GM18519 (cell line): Measurements from ENCODE around the gene SMIM9.
"Not testable (repeated sequence)": the region's sequence is repeated elsewhere in the genome, so short reads cannot be mapped to it uniquely, and the experiment has no call there.

Experiments
- ATAC-seq: cut with Tn5 transposase; IDR thresholded peaks from one replicate; pipeline ENCODE4 v1.9.1; 2021; ENCODE audit warnings: mild to moderate bottlenecking, moderate library complexity; ENCODE audit not compliant: unreplicated experiment, low FRiP score

SMIM9 gene

GRCh38 chrX:154816326-154816898 lies 18.1 kb downstream of the SMIM9 start:
- not testable (repeated sequence) for ATAC-seq

- no peak for ATAC-seq
These were observed 19.1 kb downstream of the SMIM9 start for GRCh38 chrX:154815274-154815818.

GRCh38 chrX:154813801-154814200 lies 20.7 kb downstream of the SMIM9 start:
- no peak for ATAC-seq

DNA sequence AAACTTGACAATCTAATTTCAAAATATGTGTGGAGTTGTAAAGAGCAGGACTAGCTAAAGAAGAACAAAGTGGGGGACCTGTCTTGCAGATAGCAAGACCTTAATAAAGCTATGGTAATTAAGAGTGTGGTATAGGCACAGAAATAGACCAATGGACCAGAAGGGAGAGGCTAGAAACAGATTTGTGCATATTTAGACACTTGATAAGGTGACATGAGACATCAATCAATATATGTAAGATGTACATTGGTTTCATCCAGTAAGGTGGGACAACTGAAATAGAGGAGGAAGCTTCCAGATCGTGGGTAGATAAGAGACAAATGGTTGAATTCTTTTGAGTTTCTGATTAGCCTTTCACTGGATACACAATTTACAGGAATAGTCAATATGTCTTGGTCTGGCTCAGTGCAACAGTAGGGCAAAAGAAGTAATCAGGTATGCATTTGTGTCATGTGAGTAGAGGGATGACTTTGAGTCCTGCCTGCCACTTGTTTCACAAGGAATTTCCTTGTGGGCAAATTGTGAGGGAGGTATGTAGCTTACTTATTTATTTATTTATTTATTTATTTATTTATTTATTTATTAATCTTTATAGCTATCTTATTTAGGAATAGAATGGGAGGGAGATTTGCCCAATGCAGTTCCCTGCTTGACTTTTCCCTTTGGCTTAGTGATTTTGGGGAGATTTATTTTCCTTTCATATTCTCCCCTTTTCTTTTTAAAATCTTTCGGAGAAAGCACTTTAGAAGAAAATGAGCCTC lies 21.9 kb downstream of the SMIM9 start:
- ATAC-seq: no peak

- no peak for ATAC-seq
These were observed 24.4 kb downstream of the SMIM9 start for GRCh38 chrX:154809939-154810665.

DNA sequence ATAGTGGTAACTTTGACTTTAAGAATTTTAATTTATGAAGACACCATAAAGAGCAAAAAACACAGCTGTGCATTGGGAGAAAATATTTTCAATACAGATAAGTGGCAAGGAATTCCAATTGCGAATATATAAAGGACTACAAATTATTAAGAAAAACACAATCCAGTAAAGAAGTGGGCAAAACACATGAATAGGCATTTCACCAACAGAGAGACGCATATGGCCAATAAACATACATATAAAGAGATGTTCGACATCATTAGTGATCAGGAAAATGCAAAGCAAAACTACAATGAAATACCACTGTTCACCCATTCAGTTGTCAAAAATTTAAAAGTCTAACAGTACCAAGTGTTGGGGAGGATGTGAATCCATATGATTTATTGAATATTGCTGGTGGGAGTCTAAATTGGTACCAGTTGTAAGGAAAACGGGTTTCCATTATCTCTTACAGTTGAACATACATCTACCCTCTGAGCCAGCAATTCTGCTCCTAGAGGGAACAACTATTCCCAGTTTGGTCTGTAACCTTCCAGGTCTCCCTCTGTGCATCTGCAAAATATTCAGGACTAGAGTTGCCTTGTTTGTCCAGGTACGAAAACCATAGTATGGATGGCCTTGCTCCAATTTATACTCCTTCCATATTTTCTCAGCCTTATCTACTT lies 27.5 kb downstream of the SMIM9 start:
- no peak for ATAC-seq

DNA sequence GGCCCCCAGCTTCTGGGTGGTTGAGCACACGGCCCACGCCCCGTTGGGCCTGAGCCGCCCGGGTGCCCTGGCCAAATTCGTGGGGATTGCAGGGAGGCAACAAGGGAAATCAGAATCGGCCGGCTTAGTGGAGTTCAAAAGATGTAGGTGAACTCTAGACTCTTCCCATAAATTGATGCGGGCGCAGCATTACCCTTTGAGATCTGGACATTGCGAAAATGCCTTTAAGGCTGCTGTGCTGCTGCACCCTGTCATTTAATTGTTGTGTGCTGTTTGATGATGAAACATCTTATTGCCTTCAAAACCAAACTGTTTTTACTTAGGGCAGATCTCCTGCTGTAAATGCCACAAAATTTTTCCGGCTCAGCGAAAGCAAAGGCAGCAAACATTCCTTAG lies 28.8 kb downstream of the SMIM9 start:
- no peak for ATAC-seq

DNA sequence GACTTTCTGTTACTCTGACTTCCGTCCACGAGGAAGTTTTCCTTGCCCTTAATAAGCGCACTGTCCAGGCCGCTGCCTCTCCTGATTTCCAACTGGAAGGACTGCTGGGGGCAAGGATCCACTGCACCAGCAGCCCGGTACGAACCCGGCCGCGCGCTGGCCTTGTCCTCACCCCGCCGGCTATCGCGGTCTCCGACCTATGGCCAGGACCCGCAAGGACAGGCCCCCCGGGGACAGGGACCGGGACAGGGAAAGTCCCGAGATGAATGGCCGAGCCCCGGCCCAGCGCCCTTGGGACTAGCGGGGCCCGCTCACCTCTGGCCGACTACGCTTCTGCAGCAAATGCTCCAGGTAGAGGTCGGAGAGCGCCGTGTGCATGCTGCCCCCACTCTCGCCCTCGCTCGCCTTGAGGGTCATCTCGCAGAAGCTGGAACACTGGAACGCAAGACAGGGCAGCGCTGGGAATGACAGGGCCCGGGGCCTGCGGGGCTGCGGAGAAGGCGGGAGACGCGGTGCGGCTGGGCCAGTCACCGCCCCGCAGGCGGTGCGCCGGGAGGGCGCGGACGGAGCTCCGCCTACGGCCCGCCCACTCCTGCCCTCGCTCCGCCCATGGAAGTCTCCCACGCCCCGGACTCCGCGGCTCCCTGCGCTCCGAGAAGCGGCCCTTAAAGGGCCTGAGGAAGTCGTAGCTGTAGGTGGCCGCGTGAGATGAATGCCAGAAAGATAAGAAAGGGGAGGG lies 29.3 kb downstream of the SMIM9 start, which contains the start of gene MPP1:
TSS of gene MPP1 (minus strand) at position 529 of the 739 bp plus-strand sequence. CDS start at position 417, 112 bp downstream.
- ATAC-seq: peak; percentile 71

DNA sequence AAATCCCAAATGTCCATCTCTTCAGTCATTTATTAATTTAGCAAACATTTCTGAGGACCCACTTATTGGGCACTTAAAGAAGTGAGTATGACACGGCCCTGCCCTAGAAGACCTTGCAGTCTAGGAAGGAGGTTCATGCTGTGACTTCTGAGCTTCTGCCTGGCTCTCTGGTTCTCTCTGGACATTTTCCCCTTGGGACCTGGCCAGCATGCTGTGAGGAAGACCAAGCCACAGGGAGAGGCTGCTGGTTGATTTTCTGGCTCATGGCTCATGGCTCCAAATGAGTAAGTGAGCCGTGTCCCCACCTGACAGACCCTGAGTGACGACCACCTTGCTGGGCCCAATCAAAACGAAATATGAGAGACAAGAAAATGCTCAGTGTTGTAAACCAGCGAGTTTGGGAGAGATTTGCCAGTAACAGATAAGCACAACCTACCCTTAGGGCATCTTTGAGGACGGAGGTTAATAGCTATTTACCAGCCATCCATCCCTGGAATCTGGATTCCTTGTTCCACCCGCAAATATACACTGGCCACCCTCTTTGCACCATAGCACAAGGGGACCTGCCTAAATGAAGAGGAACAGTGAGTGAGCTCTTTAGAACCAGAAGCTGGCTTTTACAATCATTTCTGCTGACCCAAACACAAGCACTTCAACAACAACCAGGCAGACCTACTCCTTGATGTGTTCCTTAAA lies 30.1 kb downstream of the SMIM9 start:
- ATAC-seq: no peak

DNA sequence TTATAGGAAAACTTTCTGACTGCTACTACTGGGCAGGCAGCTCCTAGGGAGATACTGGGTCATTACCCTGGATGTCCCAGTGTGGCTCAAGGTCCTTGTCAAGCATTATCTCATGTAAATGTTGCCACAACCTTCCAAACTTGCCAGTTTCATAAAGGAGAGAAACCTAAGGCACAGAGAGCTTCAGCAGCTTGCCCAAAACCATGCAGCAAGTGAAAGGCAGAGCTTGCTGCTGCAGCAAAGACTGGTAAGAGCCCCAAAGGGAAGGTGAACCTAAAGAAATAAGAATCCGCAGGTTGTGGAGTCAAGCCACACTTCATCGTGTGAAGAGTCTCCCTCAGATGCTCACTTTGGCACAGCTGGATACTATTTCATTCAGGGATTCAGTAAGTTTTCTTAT lies 31.5 kb downstream of the SMIM9 start:
- ATAC-seq: no peak

DNA sequence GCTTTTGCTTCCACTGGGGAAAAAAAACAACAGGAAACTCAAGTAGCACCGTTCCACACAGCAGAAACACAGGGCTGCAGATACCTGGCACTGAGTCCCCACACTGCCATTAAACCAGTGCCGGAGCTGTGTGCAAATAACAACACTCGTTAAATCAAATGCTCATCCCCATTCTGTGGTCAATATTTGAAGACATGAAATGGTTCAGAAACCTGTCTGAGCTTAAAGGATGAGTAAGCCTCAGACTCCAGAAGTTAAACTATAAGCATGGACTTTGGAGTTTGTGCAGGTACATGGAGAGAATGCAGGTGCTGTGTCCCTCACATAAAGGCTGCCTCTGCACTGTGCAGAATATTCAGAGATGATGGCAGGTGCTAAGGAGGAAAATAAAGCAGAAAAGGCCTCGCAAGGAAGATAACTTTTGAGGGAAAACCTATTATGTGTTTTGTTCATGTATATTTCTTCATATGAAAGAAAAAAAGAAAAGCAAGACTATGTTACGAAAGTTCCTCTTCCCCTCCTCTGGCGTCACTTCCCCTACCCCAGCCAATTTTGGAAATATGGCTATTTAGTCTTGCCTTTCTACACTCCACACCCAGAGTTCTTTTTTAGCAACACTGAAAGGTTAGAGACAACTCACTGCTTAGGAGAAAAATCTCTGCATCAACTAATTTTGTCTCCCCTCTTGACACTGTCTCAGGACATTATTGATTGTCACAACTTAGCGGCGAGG lies 33.8 kb downstream of the SMIM9 start:
- ATAC-seq: no peak

DNA sequence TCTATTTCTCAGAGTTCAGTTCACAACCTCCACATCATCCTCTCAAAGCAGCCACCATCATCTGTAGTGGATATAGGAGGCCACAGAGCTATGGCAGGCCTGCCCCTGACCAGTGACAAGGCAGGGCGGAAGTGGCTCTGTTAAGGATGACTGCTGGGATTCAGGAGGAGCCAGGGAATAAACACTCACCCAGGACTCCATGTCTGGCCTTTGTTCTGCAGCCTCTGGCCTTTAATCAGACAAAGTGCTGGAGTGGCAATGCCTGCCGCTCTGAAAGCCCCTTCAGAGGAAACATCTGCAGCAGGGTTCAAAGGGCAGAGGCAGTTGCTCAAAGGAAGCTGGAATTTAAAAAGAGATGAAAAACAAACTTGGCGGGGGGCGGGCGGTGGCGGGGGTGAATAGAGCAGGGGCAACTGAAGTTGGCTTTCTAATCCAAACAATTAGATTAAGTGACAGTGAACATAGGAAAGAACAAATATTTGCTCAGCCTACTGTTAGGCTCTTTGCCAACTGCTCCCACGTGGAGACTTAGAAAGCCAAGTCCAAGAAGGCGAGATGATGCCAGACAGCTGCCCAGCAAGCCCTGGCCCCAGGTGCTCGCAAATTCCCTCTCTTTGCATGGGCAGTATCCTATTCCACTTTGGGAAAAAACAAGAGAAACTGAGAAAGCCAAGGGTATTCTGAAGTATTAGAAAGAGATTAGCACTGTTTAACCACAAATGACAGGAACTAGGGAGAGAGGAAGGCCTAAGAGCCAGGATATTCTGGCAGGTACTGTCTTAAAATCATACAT lies 34.7 kb downstream of the SMIM9 start:
- ATAC-seq: no peak

GRCh38 chrX:154797006-154797405 lies 37.5 kb downstream of the SMIM9 start:
- no peak for ATAC-seq

DNA sequence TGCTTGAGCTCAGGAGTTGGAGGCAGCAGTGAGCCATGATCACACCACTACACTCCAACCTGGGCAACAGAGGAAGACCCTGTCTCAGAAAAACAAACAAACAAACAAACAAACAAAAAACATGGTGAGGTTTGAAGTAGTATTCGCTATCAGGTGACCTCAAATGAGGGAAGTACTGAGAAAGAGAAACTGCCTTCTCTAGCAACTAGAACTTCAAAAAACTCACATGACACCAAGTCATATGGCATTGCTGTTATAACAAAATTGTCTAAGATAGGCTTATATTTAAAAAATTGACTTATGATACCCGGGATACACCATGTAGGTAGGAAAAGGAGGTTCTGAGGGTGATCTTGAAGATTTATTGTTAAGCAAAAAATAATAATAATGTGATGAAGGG lies 39.4 kb downstream of the SMIM9 start:
- ATAC-seq: no peak

- no peak for ATAC-seq
These were observed 41.2 kb downstream of the SMIM9 start for GRCh38 chrX:154793084-154793795.

- ATAC-seq: no peak
These were observed 42.5 kb downstream of the SMIM9 start for GRCh38 chrX:154791939-154792338.

- ATAC-seq: no peak
These were observed 43.0 kb downstream of the SMIM9 start for GRCh38 chrX:154791467-154791866.
